ENCODE results near the gene CACNA1F. TPM values are rescaled to one million over a fixed set of nuclear protein-coding genes. Genes with fewer than 3 reads are reported as not detected.
A peak's percentile ranks its signal among the peaks of the same experiment; 100 is the strongest.

CACNA1F gene
- total RNA-seq (2021) (not detected in 2 replicates), Bru-seq, nascent RNA (percentile 3 among the genes with signal in this experiment), BruChase-seq, experiment 1, labeled RNA remaining after a 2-hour chase (not detected), BruChase-seq, experiment 2, labeled RNA remaining after a 6-hour chase (percentile 6 among the genes with signal in this experiment)
- long read RNA-seq: 0 reads

GRCh38 chrX:49233176-49233575 lies at the start of gene CACNA1F:
TSS of gene CACNA1F (minus strand) at chrX:49233340. CDS start at chrX:49233309, 31 bp downstream.
- DNase-seq (ENCODE audit: low spot score): no peak
- CTCF ChIA-PET: no interaction called here
- no peaks in the 10 kb centered on the region for H3K36me3 ChIP-seq (ENCODE audit: insufficient read depth, low read length, poor library complexity, severe bottlenecking)
- POLR2A ChIA-PET (ENCODE audit: low non-redundant PET): no interaction called here
- intact Hi-C loops (cut with micrococcal nuclease; ENCODE audit: unreplicated experiment): no loop called here
- BruUV-seq (replicated peaks): no TSS peak
- H3K9me3 ChIP-seq (ENCODE audit: low read depth, low read length, poor library complexity, severe bottlenecking): no peaks in the 10 kb centered on the region
- no peaks in the 10 kb centered on the region for H3K27me3 ChIP-seq (replicated peaks; ENCODE audit: insufficient read depth, low read depth, low read length, poor library complexity)
- no peaks in the 10 kb centered on the region for H3K4me1 ChIP-seq (ENCODE audit: insufficient read depth, low read length, poor library complexity, severe bottlenecking)
- no peak for TF ChIP-seq EZH2 (IDR thresholded peaks at IDR 0.05; ENCODE audit: borderline replicate concordance, low read depth, low read length, poor library complexity, severe bottlenecking)
- TF ChIP-seq CTCF (conservative IDR thresholded peaks at IDR 0.05; ENCODE audit: low read depth, low read length): no peak
- no peak within 1 kb of the TSS for H3K27ac ChIP-seq (ENCODE audit: low read depth, low read length, poor library complexity, severe bottlenecking)
- no peak within 1 kb of the TSS for H3K4me3 ChIP-seq (ENCODE audit: low read depth, low read length, poor library complexity, severe bottlenecking)

GRCh38 chrX:49282647-49283011 lies 49.5 kb upstream of the CACNA1F start:
- Histone ChIP-seq H3K4me1 (ENCODE audit: insufficient read depth, low read length, poor library complexity, severe bottlenecking) (no peaks in the 10 kb centered on the region), H3K36me3 (ENCODE audit: insufficient read depth, low read length, poor library complexity, severe bottlenecking) (no peaks in the 10 kb centered on the region), H3K27ac (ENCODE audit: low read depth, low read length, poor library complexity, severe bottlenecking) (no peak overlapping the region), H3K9me3 (ENCODE audit: low read depth, low read length, poor library complexity, severe bottlenecking) (no peaks in the 10 kb centered on the region), H3K27me3 (replicated peaks; ENCODE audit: insufficient read depth, low read depth, low read length, poor library complexity) (no peaks in the 10 kb centered on the region), H3K4me3 (ENCODE audit: low read depth, low read length, poor library complexity, severe bottlenecking) (no peak overlapping the region)
- ChIA-PET CTCF (interaction anchor here (0.7 to 1.0 kb wide), 2 partner anchors 13 to 127 kb away, joined by 3 read pairs; no protein-coding TSS in a partner anchor), POLR2A (ENCODE audit: low non-redundant PET) (no interaction called here)
- DNase-seq (ENCODE audit: low spot score): peak; percentile 35
- TF ChIP-seq CTCF (conservative IDR thresholded peaks at IDR 0.05; ENCODE audit: low read depth, low read length) (peak; percentile 49), EZH2 (IDR thresholded peaks at IDR 0.05; ENCODE audit: borderline replicate concordance, low read depth, low read length, poor library complexity, severe bottlenecking) (no peak)
- no TSS peak for BruUV-seq (replicated peaks)
- intact Hi-C loops (cut with micrococcal nuclease; ENCODE audit: unreplicated experiment): no loop called here

- H3K36me3 ChIP-seq (ENCODE audit: insufficient read depth, low read length, poor library complexity, severe bottlenecking): no peaks in the 10 kb centered on the region
- no TSS peak for BruUV-seq (replicated peaks)
- TF ChIP-seq EZH2 (IDR thresholded peaks at IDR 0.05; ENCODE audit: borderline replicate concordance, low read depth, low read length, poor library complexity, severe bottlenecking) (no peak), CTCF (conservative IDR thresholded peaks at IDR 0.05; ENCODE audit: low read depth, low read length) (no peak)
- no peak overlapping the region for H3K4me3 ChIP-seq (ENCODE audit: low read depth, low read length, poor library complexity, severe bottlenecking)
- DNase-seq (ENCODE audit: low spot score): no peak
- ChIA-PET CTCF (no interaction called here), POLR2A (ENCODE audit: low non-redundant PET) (no interaction called here)
- H3K27me3 ChIP-seq (replicated peaks; ENCODE audit: insufficient read depth, low read depth, low read length, poor library complexity): no peaks in the 10 kb centered on the region
- no peaks in the 10 kb centered on the region for H3K4me1 ChIP-seq (ENCODE audit: insufficient read depth, low read length, poor library complexity, severe bottlenecking)
- no peaks in the 10 kb centered on the region for H3K9me3 ChIP-seq (ENCODE audit: low read depth, low read length, poor library complexity, severe bottlenecking)
- intact Hi-C loops (cut with micrococcal nuclease; ENCODE audit: unreplicated experiment): no loop called here
- H3K27ac ChIP-seq (ENCODE audit: low read depth, low read length, poor library complexity, severe bottlenecking): no peak overlapping the region
Observed at GRCh38 chrX:49278081-49278480, 44.9 kb upstream of the CACNA1F start.

Measured in A673 (cell line).